Measurements from ENCODE around the gene THYN1. TPM values are rescaled to one million over a fixed set of nuclear protein-coding genes. Genes with fewer than 3 reads are reported as not detected.

The THYN1 gene
- total and polyA plus RNA-seq, 2 of the 13 experiments (the other 11 are each of a cell fraction or from before 2014, with no cell fraction given), result 36.1 to 87.6 TPM

- H3K9ac ChIP-seq (ENCODE audit: insufficient read depth, low read depth, low read length), result no peak overlapping the region
- no peaks in the 10 kb centered on the region for H3K27me3 ChIP-seq (ENCODE audit: control insufficient read depth in 1 of 2, insufficient read depth in 2 of 2, low read length in 2 of 2)
- H3K4me3 ChIP-seq (replicated peaks in 1 of 3; ENCODE audit: insufficient read depth in 1 of 3, low read depth in 2 of 3, low read length in 3 of 3), result no peak overlapping the region
- WGBS (ENCODE audit: low lambda C conversion rate), result 97% methylated on average over 6 of the region's 14 CpGs
- in situ Hi-C loops (cut with HindIII; ENCODE audit: extremely low pct_ligation_motif_present, low pct_unique_long_range_greater_than_20kb) (no loop called here), intact Hi-C loops (cut with micrococcal nuclease; ENCODE audit: unreplicated experiment) (no loop called here)
- no peak overlapping the region for H3K27ac ChIP-seq (ENCODE audit: extremely low read length, insufficient read depth, low read length)
- TF ChIP-seq ZNF670 (CRISPR knock-in tag; IDR thresholded peaks at IDR 0.05; ENCODE audit: borderline replicate concordance) (no peak), AGO2 (optimal IDR thresholded peaks at IDR 0.05; ENCODE audit: low read depth, low read length) (peak; percentile 3)
- no peak for DNase-seq (ENCODE audit: low spot score)
- H3K79me2 ChIP-seq (ENCODE audit: insufficient read depth, low read length), result no peaks in the 10 kb centered on the region
- FAIRE-seq, result no peak
- H3K36me3 ChIP-seq (replicated peaks in 1 of 2; ENCODE audit: control insufficient read depth in 1 of 2, insufficient read depth in 2 of 2, low read length in 2 of 2), result peaks cover 11 to 46% of the 10 kb centered on the region in 2 experiments
- H2AFZ ChIP-seq (ENCODE audit: low read length), result no peak overlapping the region
- ATAC-seq, result no peak
- ChIA-PET CTCF (ENCODE audit: low intra/inter-chr PET ratio, low total read pairs) (interaction anchor here (3.2 kb wide), 1 partner anchor 38 kb away, joined by 15 read pairs; no protein-coding TSS in a partner anchor), POLR2A (no interaction called here)
- no peaks in the 10 kb centered on the region for H3K9me3 ChIP-seq (ENCODE audit: low read length)
- no peak overlapping the region for H3K4me2 ChIP-seq (ENCODE audit: low read depth, low read length)
- no peaks in the 10 kb centered on the region for H3K4me1 ChIP-seq (ENCODE audit: insufficient read depth, low read length)
- no peaks in the 10 kb centered on the region for H4K20me1 ChIP-seq (ENCODE audit: insufficient read depth, low read length)
- no TSS peak for BruUV-seq (replicated peaks)
Measured at GRCh38 chr11:134245434-134245833, 7.7 kb downstream of the THYN1 start.

DNA sequence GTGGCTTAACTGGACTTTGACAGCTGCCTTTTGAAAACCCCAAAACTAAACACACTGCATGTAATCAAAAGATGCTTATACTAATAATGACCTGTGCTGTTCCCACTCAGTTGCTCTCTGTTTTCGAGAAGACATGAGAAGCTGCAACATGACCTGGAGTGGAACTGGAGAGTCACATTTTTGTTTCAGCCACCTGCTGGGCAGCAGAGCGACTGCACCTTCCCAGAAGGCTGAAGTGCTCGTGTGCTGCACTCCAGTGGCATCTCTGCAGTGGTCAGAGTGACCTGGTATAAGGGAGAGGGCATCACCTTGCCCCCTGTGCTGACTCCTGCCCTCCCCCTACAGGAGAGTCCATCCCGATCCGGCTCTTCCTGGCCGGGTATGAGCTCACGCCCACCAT is 8.6 kb downstream of the THYN1 start:
- no peak overlapping the region for H3K9ac ChIP-seq (ENCODE audit: insufficient read depth, low read depth, low read length)
- intact Hi-C loops (cut with micrococcal nuclease; ENCODE audit: unreplicated experiment) (loop anchor here (1.0 kb wide), 2 partner anchors 19 to 37 kb away; no protein-coding TSS in a partner anchor), in situ Hi-C loops (cut with HindIII; ENCODE audit: extremely low pct_ligation_motif_present, low pct_unique_long_range_greater_than_20kb) (no loop called here)
- ATAC-seq (peak; percentile 93), FAIRE-seq (peak; percentile 79), DNase-seq (ENCODE audit: low spot score) (peak; percentile 35)
- H3K36me3 ChIP-seq (replicated peaks in 1 of 2; ENCODE audit: control insufficient read depth in 1 of 2, insufficient read depth in 2 of 2, low read length in 2 of 2), result peaks cover 10 to 40% of the 10 kb centered on the region in 2 experiments
- H4K20me1 ChIP-seq (ENCODE audit: insufficient read depth, low read length), result no peaks in the 10 kb centered on the region
- H3K9me3 ChIP-seq (ENCODE audit: low read length), result no peaks in the 10 kb centered on the region
- H3K4me3 ChIP-seq (replicated peaks in 1 of 3; ENCODE audit: insufficient read depth in 1 of 3, low read depth in 2 of 3, low read length in 3 of 3), result no peak overlapping the region
- H3K4me1 ChIP-seq (ENCODE audit: insufficient read depth, low read length), result no peaks in the 10 kb centered on the region
- no peak overlapping the region for H2AFZ ChIP-seq (ENCODE audit: low read length)
- WGBS (ENCODE audit: low lambda C conversion rate), result 60% methylated on average over 5 of the region's 7 CpGs
- no peaks in the 10 kb centered on the region for H3K79me2 ChIP-seq (ENCODE audit: insufficient read depth, low read length)
- ChIA-PET CTCF (ENCODE audit: low intra/inter-chr PET ratio, low total read pairs) (interaction anchor here (3.2 kb wide), 1 partner anchor 37 kb away, joined by 15 read pairs; no protein-coding TSS in a partner anchor), POLR2A (interaction anchor here (1.2 kb wide), 1 partner anchor 20 kb away, joined by 4 read pairs; the partner anchor contains the start of gene VPS26B)
- TF ChIP-seq RAD21 (CRISPR knock-in tag; IDR thresholded peaks at IDR 0.05), result peak; percentile 76
- TF ChIP-seq CTCF (CRISPR knock-in tag; IDR thresholded peaks at IDR 0.05), result peak; percentile 49
- peak; percentile 73 for TF ChIP-seq SMC3 (IDR thresholded peaks at IDR 0.05; ENCODE audit: low read length)
- no peak for TF ChIP-seq KLF12 (CRISPR knock-in tag; IDR thresholded peaks at IDR 0.05; ENCODE audit: borderline replicate concordance)
- TF ChIP-seq GLMP (CRISPR knock-in tag; IDR thresholded peaks at IDR 0.05; ENCODE audit: borderline replicate concordance), result no peak
- TF ChIP-seq E2F1 (CRISPR knock-in tag; IDR thresholded peaks at IDR 0.05), result no peak
- TF ChIP-seq STAG1 (CRISPR knock-in tag; IDR thresholded peaks at IDR 0.05), result peak; percentile 56
- no peak for TF ChIP-seq FOXO1 (CRISPR knock-in tag; IDR thresholded peaks at IDR 0.05)
- no peak for TF ChIP-seq U2AF2 (IDR thresholded peaks at IDR 0.05; ENCODE audit: low read depth, low read length)
- TF ChIP-seq ZEB1 (IDR thresholded peaks at IDR 0.05; ENCODE audit: insufficient replicate concordance, low read depth), result no peak
- no peaks in the 10 kb centered on the region for H3K27me3 ChIP-seq (ENCODE audit: control insufficient read depth in 1 of 2, insufficient read depth in 2 of 2, low read length in 2 of 2)
- BruUV-seq (replicated peaks), result no TSS peak
- H3K4me2 ChIP-seq (ENCODE audit: low read depth, low read length), result no peak overlapping the region
- no peak overlapping the region for H3K27ac ChIP-seq (ENCODE audit: extremely low read length, insufficient read depth, low read length)
